Measurements from ENCODE around the gene FSCN2. TPM values are rescaled to one million over a fixed set of nuclear protein-coding genes. Genes with fewer than 3 reads are reported as not detected.
A peak's percentile ranks its signal among the peaks of the same experiment; 100 is the strongest.

Gene FSCN2
- polyA plus RNA-seq, 1 donor = 2.8 TPM

- peak; percentile 74 for DNase-seq
Measured at GRCh38 chr17:81513753-81514488, 14.3 kb upstream of the FSCN2 start.

GRCh38 chr17:81514489-81514738, 13.8 kb upstream of the FSCN2 start:
- no peak for DNase-seq

GRCh38 chr17:81514739-81515529, 13.2 kb upstream of the FSCN2 start:
- peak; percentile 78 for DNase-seq

GRCh38 chr17:81515530-81516041, 12.6 kb upstream of the FSCN2 start:
- DNase-seq = no peak

GRCh38 chr17:81516439-81516838, 11.7 kb upstream of the FSCN2 start:
- DNase-seq = no peak

GRCh38 chr17:81517009-81517338, 11.2 kb upstream of the FSCN2 start:
- no peak for DNase-seq

- DNase-seq = no peak
Measured at GRCh38 chr17:81517339-81518112, 10.7 kb upstream of the FSCN2 start.

- no peak for DNase-seq
Measured at GRCh38 chr17:81518113-81518784, 9.9 kb upstream of the FSCN2 start.

- no peak for DNase-seq
Measured at GRCh38 chr17:81518785-81519283, 9.3 kb upstream of the FSCN2 start.

- no peak for DNase-seq
Measured at GRCh38 chr17:81519284-81520020, 8.7 kb upstream of the FSCN2 start.

- no peak for DNase-seq
Measured at GRCh38 chr17:81520021-81520901, 7.9 kb upstream of the FSCN2 start.

GRCh38 chr17:81522491-81523401, 5.4 kb upstream of the FSCN2 start:
- DNase-seq = no peak

- DNase-seq = no peak
Measured at GRCh38 chr17:81523402-81524038, 4.7 kb upstream of the FSCN2 start.

- no peak for DNase-seq
Measured at GRCh38 chr17:81524039-81524864, 3.9 kb upstream of the FSCN2 start.

- DNase-seq = no peak
Measured at GRCh38 chr17:81524865-81525159, 3.4 kb upstream of the FSCN2 start.

- no peak for DNase-seq
Measured at GRCh38 chr17:81526662-81527571, 1.3 kb upstream of the FSCN2 start.

- no peak for DNase-seq
Measured at GRCh38 chr17:81528384-81528650, 140 bp downstream of the FSCN2 start.
